Activated CD8-positive, alpha-beta memory T cell treated with anti-CD3 and anti-CD28 coated beads for 4 hours (primary cell): ENCODE measurements around the gene MAN1A1.

Experiments used
- DNase-seq, 2 donors: peaks; one replicate each; pipeline ENCODE4 v3.0.0-alpha.2; 2020; ENCODE audit warnings: low read depth in 2 of 2

Gene MAN1A1

GRCh38 chr6:119346450-119346849 is 3.1 kb downstream of the MAN1A1 start:
- no peak for DNase-seq

- no peak for DNase-seq
These were observed 4.4 kb downstream of the MAN1A1 start for GRCh38 chr6:119345114-119345513.

- DNase-seq: no peak
These were observed 5.3 kb downstream of the MAN1A1 start for GRCh38 chr6:119344306-119344705.

DNA sequence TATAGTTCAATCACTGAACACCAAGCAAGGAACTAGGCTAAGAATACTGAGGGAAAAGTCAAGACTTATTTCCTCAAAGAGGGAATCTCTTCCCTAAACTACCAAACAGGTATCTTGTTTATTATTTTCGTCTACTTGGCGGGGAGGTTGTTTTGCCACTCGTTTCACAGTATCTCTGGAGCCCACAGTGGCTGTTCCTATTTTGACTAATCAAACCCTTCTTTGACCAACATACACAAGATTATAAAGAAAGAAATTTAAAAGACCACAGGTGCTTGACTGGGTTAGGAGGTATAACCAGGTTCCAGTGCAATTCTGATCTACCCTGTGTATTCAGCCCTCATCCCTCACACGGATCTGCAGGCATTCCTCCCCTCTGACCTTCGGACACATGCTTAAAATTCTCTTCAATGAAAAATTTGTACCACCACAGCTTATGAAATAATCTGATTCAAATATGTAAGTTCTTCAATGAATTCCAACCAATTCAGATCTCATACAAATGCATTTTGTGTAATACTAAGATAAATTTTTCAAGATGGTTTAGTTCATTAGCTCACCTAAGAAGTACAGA is 5.9 kb downstream of the MAN1A1 start:
- no peak for DNase-seq

GRCh38 chr6:119343167-119343566 is 6.4 kb downstream of the MAN1A1 start:
- no peak for DNase-seq

DNA sequence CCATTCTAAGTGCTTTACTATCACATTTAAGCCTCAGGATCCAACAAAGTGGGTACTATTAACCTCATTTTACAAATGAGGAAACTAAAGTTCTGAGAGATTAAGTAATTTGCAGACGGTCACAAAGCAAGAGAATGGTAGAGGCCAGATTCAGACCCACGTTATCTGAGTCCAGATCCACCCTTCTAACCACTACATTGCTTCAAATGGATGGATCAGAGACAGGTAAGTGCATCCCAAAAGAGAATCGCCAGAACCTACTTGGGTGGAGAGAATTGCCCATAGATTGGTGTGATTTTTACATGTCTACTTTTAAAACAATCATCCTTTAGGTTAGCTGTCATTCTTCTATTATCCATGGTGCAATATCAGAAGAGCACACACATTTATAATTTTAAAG is 7.1 kb downstream of the MAN1A1 start:
- no peak for DNase-seq

DNA sequence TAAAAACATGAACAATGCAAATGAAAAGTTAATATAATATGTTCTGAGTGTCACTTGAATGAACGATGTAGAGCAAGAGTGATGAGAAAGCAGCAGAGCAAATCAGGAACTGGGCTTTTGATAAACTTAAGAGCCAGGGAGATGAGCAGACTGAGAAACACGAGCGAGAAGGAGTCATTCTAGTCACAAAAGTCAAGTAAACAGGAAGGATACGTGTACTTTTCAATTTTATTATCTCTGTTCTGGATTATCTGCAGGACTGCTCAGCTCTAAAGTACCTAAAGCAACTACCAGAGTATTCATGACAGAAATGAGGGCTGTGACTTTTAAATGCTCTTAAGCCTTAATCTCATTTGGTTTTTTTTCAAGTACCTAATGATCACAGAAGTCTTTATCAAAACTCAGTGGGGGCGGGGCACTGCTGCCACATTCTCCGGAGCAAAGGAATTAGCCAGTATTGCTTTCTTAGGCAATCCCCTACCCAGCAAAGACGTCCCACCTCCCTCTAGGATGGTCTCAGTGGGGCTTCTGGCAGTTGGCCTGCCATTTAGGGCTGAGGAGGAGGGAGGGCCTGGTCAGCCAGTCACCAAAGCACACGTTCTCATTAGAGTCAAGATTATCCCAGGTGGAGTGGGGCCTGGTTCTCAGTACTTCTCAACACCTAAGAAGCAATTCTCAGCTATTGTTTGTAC is 8.6 kb downstream of the MAN1A1 start:
- no peak for DNase-seq

DNA sequence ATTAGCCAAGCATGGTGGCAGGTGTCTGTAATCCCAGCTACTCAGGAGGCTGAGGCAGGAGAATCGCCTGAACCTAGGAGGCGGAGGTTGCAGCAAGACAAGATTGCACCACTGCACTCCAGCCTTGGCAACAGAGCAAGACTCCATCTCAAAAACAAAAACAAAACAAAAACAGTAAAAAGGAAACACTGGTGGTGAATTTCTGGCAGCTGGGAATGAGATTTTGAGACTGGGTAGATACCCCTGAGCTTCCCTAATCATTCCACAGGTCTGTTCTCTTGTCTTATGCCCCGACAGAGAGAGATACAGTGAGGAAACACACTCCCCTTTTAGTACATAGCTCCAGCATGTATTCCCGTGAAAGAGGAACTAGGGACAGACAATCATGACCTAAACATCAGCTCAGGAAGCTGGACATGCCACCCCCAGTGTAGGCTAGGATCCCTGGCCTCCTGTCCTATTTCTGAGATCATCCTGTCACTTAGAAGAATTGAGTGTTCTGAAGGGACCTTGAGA is 9.6 kb downstream of the MAN1A1 start:
- DNase-seq: no peak

DNA sequence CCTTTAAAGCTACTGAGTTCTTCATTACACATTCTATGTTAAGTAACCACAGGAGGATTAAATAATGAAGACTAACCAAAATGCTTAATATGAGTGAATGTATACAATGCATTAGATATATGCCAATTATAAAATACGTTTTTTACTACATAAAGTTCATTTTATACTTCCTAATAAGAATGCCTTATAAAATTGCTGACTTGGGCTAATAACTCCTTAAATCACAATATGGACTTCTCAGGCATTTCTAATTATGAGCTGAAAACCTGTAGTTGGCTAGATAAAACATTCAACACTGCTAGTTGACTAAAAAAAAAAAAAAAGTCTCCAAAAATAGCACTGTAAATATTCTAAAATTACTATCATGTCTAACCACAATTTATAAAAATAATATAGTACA is 11.8 kb downstream of the MAN1A1 start:
- DNase-seq: no peak

DNA sequence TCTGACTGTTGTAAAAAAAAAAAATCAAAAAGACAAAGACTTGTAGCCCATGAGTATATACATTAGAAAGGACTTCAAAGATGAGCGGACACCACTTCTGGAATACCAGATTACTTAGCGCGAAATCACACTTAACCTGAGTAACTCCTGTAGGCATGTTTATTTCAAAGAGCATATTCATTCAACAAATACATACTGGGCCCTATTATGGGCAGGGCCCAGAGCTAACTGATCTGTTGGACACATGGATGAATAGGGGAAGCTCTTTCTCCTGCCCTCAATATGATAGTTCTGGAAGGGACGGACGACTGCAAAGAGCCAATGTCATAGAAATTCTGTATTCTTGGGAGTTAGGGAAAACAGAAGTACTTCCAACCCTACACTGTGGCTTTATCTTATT is 12.3 kb downstream of the MAN1A1 start:
- DNase-seq: no peak

- no peak for DNase-seq
These were observed 14.9 kb downstream of the MAN1A1 start for GRCh38 chr6:119334535-119335264.

DNA sequence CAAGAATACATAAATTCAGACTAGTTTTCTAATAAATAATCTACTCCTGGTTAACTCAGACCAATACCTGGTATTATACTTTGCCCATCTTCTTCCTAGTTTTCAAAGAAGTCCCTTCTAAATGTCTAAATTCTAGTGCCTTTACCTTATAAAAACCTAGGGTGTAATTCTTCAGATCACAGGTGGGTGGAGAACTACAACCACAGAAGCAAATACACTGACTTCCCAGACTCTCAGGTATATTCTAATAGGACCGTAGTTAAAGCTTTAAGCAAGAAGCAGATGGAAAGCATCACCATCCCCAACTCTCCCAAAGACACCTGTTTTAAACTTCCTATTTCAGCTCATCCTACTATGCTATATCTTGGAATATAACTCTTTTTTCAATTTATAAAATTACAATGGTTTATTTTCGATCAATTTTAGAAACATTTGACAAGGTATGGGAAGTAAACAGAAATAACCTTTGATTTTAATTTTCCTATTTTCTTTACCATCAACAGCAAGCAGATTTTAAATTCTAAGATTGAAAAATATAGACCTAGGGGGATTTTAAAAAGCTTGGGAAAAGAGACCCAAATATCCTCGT is 15.8 kb downstream of the MAN1A1 start:
- DNase-seq: no peak

- DNase-seq: no peak
These were observed 16.4 kb downstream of the MAN1A1 start for GRCh38 chr6:119333063-119333609.

GRCh38 chr6:119331663-119332286 is 17.8 kb downstream of the MAN1A1 start:
- DNase-seq: no peak

DNA sequence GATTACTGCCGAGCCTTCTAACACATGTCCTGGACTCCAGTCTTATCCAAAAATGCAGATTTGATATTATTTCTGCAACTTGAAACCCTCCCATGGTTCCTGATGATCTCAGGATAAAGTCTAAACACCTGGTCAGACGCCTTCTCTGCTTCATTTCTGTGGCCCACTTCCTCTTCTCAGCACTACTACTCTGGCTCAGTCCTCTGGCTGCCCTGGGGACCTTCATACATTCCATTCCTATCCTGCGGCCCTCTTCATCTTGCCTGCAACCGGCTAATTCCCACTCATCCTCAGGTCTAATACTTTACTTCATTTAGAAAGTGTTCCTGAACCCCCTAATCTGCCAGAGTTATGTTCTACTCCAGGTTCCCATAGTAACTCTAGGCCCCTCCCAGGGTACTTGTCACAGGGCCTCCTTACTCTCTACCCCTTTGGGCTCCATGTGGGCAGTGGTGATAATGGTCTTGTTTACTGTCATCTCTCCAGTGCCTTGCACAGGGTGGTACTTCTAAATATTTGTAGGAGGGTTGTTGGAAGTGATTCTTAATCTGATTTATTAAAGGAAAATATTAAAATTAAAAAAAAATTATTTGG is 18.9 kb downstream of the MAN1A1 start:
- no peak for DNase-seq

GRCh38 chr6:119329794-119330180 is 19.8 kb downstream of the MAN1A1 start:
- no peak for DNase-seq

GRCh38 chr6:119328892-119329793 is 20.4 kb downstream of the MAN1A1 start:
- no peak for DNase-seq

DNA sequence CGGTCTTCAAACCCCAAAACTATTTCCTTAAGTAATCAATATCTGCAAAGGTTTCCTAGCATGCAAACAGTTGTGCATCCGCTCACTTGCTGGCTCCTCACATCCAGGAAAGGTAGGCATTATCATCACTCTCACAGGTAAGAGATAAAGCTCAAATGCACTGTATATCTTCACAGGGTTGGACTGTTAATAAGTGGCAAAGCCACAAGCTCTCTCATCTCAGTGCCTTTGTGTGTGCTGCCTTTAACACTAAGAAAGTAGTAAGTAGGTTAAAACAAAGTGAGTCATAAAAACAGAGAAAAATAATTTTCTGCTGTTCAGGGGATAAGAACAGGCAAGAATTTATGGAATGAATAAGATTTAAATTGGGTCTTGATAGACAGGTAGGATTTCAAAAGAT is 21.3 kb downstream of the MAN1A1 start:
- no peak for DNase-seq

- no peak for DNase-seq
These were observed 21.8 kb downstream of the MAN1A1 start for GRCh38 chr6:119327810-119328209.

DNA sequence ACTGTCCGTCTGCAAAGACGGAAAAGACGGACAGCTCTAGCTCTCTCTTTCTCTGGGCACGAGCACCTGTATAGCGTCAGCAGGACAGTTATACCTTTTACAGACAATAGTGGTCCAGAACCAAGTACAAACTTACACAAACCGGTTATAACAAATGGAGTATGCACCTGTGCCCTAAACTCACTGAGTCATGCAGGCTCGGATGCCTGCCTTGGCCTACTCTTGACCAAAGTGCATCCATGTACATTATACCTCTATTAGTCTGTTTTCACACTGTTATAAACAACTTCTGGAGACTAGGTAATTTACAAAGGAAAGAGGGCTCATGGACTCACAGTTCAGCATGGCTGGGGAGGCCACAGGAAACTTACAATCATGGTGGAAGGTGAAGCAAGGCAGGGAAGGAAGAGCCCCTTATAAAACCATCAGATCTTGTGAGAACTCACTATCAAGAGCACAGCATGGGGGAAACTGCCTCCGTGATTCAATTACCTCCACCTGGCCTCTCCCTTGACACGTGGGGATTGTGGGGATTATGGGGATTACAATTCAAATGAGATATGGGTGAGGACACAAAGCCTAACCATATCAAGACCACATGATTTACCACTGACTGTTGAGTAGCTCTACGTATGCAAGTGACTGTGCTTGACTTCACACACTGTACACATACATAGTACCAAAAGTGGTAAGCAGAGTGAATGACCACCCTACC is 23.1 kb downstream of the MAN1A1 start:
- DNase-seq: no peak
